Smooth muscle cell (in vitro differentiated cells): ENCODE results near the gene KLF16. TPM values are rescaled to one million over a fixed set of nuclear protein-coding genes. Genes with fewer than 3 reads are reported as not detected.

Experiments used
- DNase-seq: peaks from one replicate; lab custom pipeline; 2025; ENCODE audit not compliant: unreplicated experiment; lab: John Stamatoyannopoulos, UW
- H2AFZ ChIP-seq: fragments of 200-600 bp; sonication (generic); 2 replicates; pipeline ENCODE4 v1.6.0; 2016; ENCODE audit warnings: antibody characterized with exemption, low read depth, mild to moderate bottlenecking
- H3F3A ChIP-seq: fragments of 200-600 bp; sonication (generic); 2 replicates; pipeline ENCODE4 v1.6.0; 2017; ENCODE audit warnings: antibody characterized with exemption, low read depth
- H3K27ac ChIP-seq: fragments of 200-600 bp; sonication (generic); 2 replicates; pipeline ENCODE4 v1.5.1; 2016; ENCODE audit warnings: low read depth, mild to moderate bottlenecking
- H3K27me3 ChIP-seq: fragments of 200-600 bp; sonication (generic); 2 replicates; pipeline ENCODE4 v1.6.1; 2016; ENCODE audit warnings: low read depth, mild to moderate bottlenecking
- H3K36me3 ChIP-seq: fragments of 200-600 bp; sonication (generic); 2 replicates; pipeline ENCODE4 v1.5.1; 2016; ENCODE audit warnings: low read depth
- H3K4me1 ChIP-seq: fragments of 200-600 bp; sonication (generic); 2 replicates; pipeline ENCODE4 v1.5.1; 2016; ENCODE audit warnings: low read depth
- H3K4me2 ChIP-seq: fragments of 200-600 bp; sonication (generic); 2 replicates; pipeline ENCODE4 v1.6.0; 2016; ENCODE audit warnings: mild to moderate bottlenecking
- H3K4me3 ChIP-seq: fragments of 200-600 bp; sonication (generic); 2 replicates; pipeline ENCODE4 v1.5.1; 2016; ENCODE audit warnings: mild to moderate bottlenecking
- H3K79me2 ChIP-seq: fragments of 200-600 bp; sonication (generic); 2 replicates; pipeline ENCODE4 v1.6.0; 2016; ENCODE audit warnings: low read depth, mild to moderate bottlenecking
- H3K9ac ChIP-seq: fragments of 200-600 bp; sonication (generic); 2 replicates; pipeline ENCODE4 v1.6.0; 2016; ENCODE audit warnings: low read depth
- H3K9me3 ChIP-seq: fragments of 200-600 bp; sonication (generic); replicated peaks from 2 replicates; pipeline ENCODE4 v1.5.1; 2016; ENCODE audit warnings: low read depth
- H4K20me1 ChIP-seq: fragments of 200-600 bp; sonication (generic); 2 replicates; pipeline ENCODE4 v1.6.0; 2016; ENCODE audit warnings: low read depth
- CTCF ChIP-seq: fragments of 200-600 bp; sonication (generic); IDR thresholded peaks from 2 replicates; pipeline ENCODE4 v1.5.1; 2017; ENCODE audit warnings: borderline replicate concordance, mild to moderate bottlenecking, antibody characterized with exemption; ENCODE audit not compliant: insufficient read depth, poor library complexity, severe bottlenecking
- WGBS: methylation state at CpG from one replicate; pipeline ENCODE4 v1.1.7; 2016; ENCODE audit warnings: low lambda C conversion rate; 5-methylcytosine and 5-hydroxymethylcytosine counted together
- polyA plus RNA-seq: library from polyadenylated mRNA; unstranded; fragments of >200 nt; fragmentation: Nextera tagmentation; extraction: Ambion mirVana; gene quantifications from 2 replicates; pipeline ENCODE4 v1.2.1, GENCODE V29; 2016
- total RNA-seq: library from RNA; depleted of rRNA; stranded (reverse); fragments of >200 nt; gene quantifications from 2 replicates; pipeline ENCODE4 v1.2.3, GENCODE V29; 2014

The KLF16 gene
- total and polyA plus RNA-seq, 2 experiments from 2014 or later = 5.8 to 15.4 TPM

GRCh38 chr19:1871140-1871597 lies 7.8 kb upstream of the KLF16 start:
- H3K27me3 ChIP-seq = no peaks in the 10 kb centered on the region
- no peak overlapping the region for H3K9ac ChIP-seq
- no peaks in the 10 kb centered on the region for H3K9me3 ChIP-seq
- no peak for DNase-seq
- peaks cover 15% of the 10 kb centered on the region for H3K4me1 ChIP-seq
- peaks cover 47% of the 10 kb centered on the region for H4K20me1 ChIP-seq
- H2AFZ ChIP-seq = no peak overlapping the region
- H3K27ac ChIP-seq = no peak overlapping the region
- no peaks in the 10 kb centered on the region for H3K36me3 ChIP-seq
- 98% methylated on average over 15 of the region's 15 CpGs for WGBS
- no peak overlapping the region for H3K4me3 ChIP-seq
- no peaks in the 10 kb centered on the region for H3F3A ChIP-seq
- H3K79me2 ChIP-seq = peaks cover 36% of the 10 kb centered on the region
- no peak for TF ChIP-seq CTCF
- no peak overlapping the region for H3K4me2 ChIP-seq

- peaks cover 18% of the 10 kb centered on the region for H3K79me2 ChIP-seq
Measured at GRCh38 chr19:1868971-1869370, 5.6 kb upstream of the KLF16 start.

DNA sequence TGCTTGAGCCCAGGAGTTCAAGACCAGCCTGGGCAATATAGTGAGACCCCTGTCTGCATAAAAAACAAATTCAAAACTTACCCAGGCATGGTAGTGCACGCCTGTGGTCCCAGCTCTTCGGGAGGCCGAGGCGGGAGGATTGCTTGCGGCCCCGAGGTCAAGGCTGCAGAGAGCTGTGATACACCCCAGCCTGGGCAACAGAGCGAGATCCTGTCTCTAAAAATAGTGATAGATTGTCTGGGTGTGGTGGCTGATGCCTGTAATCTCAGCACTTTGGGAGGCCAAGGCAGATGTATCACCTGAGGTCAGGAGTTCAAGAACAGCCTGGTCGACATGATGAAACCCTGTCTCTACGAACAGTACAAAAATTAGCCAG lies 4.0 kb upstream of the KLF16 start:
- TF ChIP-seq CTCF = no peak
- Histone ChIP-seq H3K36me3 (no peaks in the 10 kb centered on the region), H3K4me1 (peaks cover 5% of the 10 kb centered on the region), H4K20me1 (peaks cover 17% of the 10 kb centered on the region), H3K79me2 (peaks cover 4% of the 10 kb centered on the region), H3K9ac (no peak overlapping the region), H3K4me3 (no peak overlapping the region), H3F3A (no peaks in the 10 kb centered on the region), H3K27me3 (no peaks in the 10 kb centered on the region), H2AFZ (no peak overlapping the region), H3K27ac (no peak overlapping the region), H3K9me3 (no peaks in the 10 kb centered on the region), H3K4me2 (no peak overlapping the region)
- 96% methylated on average over 9 of the region's 9 CpGs for WGBS
- DNase-seq = no peak

More at GRCh38 chr19:1868971-1869370, 5.6 kb upstream of the KLF16 start:
- Histone ChIP-seq H3F3A (no peaks in the 10 kb centered on the region), H3K27ac (no peak overlapping the region), H3K27me3 (no peaks in the 10 kb centered on the region), H3K4me1 (peaks cover 8% of the 10 kb centered on the region), H3K9me3 (no peaks in the 10 kb centered on the region), H3K4me2 (no peak overlapping the region), H3K9ac (no peak overlapping the region), H2AFZ (no peak overlapping the region), H3K36me3 (no peaks in the 10 kb centered on the region), H4K20me1 (peaks cover 32% of the 10 kb centered on the region), H3K4me3 (no peak overlapping the region)
- no peak for DNase-seq
- TF ChIP-seq CTCF = no peak
- WGBS = 61% methylated on average over 7 of the region's 7 CpGs

DNA sequence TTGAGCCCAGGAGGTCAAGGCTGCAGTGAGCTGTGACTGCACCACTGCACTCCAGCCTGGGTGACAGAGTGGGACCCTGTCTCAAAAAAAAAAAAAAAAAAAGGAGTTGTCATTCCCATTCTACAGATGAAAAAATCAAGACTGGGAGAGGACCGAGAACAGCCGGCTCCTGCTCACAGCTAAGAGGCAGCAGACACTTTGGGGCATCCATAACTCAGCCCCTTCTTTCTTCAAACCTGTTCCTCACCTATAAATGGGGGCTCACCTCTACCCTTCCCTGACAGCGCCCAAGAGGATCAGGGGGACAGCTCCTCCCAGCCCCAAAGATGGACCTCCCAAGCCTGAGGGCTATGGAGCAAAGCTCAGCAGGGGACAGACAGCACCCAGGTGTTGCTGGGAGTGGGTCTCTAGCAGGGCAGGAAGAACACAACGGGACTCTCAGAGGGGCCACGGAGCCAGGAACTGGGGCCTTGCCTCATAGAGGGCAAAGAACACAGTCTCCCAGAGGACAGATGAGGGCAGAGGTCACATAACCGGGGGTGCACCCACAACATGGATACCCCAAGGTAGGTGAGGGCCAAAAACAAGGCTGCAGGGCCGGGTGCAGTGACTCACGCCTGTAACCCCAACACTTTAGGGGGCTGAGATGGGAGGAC lies 3.4 kb upstream of the KLF16 start:
- Histone ChIP-seq H3K9me3 (no peaks in the 10 kb centered on the region), H4K20me1 (peaks cover 17% of the 10 kb centered on the region), H2AFZ (no peak overlapping the region), H3K36me3 (no peaks in the 10 kb centered on the region), H3K79me2 (peaks cover 7% of the 10 kb centered on the region), H3K4me3 (no peak overlapping the region), H3K4me1 (peaks cover 5% of the 10 kb centered on the region), H3K4me2 (no peak overlapping the region), H3K27me3 (no peaks in the 10 kb centered on the region), H3F3A (no peaks in the 10 kb centered on the region), H3K9ac (no peak overlapping the region), H3K27ac (no peak overlapping the region)
- WGBS = 92% methylated on average over 8 of the region's 8 CpGs
- TF ChIP-seq CTCF = no peak
- DNase-seq = no peak
